HepG2 (cell line): Measurements from ENCODE around the gene RAPGEF6. TPM values are rescaled to one million over a fixed set of nuclear protein-coding genes. Genes with fewer than 3 reads are reported as not detected.

Source experiments
- ATF5 ChIP-seq: sonication (generic); formaldehyde crosslinking; IDR thresholded peaks from 2 replicates; pipeline ENCODE4 v1.4.0; 2020; ENCODE audit warnings: mild to moderate bottlenecking, low read depth, missing genetic modification reagents
- CBFB ChIP-seq: sonication (generic); formaldehyde crosslinking; IDR thresholded peaks from 2 replicates; pipeline ENCODE4 v1.4.0; 2020; ENCODE audit warnings: missing genetic modification reagents
- GTF2F1 ChIP-seq: fragments of 150-350 bp; IDR thresholded peaks from 2 replicates; pipeline ENCODE4 v1.6.1; 2014; ENCODE audit warnings: low read length
- HNF4A ChIP-seq: sonication (generic); formaldehyde crosslinking; IDR thresholded peaks from 2 replicates; pipeline ENCODE4 v1.4.0; 2020; ENCODE audit warnings: missing genetic modification reagents
- HOXA9 ChIP-seq: sonication (generic); formaldehyde crosslinking; IDR thresholded peaks from 2 replicates; pipeline ENCODE4 v1.8.1; 2022; ENCODE audit warnings: missing genetic modification reagents, mild to moderate bottlenecking, moderate library complexity, borderline replicate concordance
- MAFG ChIP-seq: sonication (generic); formaldehyde crosslinking; IDR thresholded peaks from 2 replicates; pipeline ENCODE4 v1.5.1; 2020; ENCODE audit warnings: mild to moderate bottlenecking, missing genetic modification reagents
- MATR3 ChIP-seq: sonication (generic); formaldehyde crosslinking; IDR thresholded peaks from 2 replicates; pipeline ENCODE4 v1.4.0; 2020; ENCODE audit warnings: missing genetic modification reagents
- NFYC ChIP-seq: IDR thresholded peaks from 2 replicates; pipeline ENCODE4 v1.6.1; 2016; ENCODE audit warnings: missing genetic modification reagents, missing compliant biosample characterization
- PLSCR1 ChIP-seq: sonication (generic); formaldehyde crosslinking; IDR thresholded peaks from 2 replicates; pipeline ENCODE4 v1.5.0; 2020; ENCODE audit warnings: missing genetic modification reagents, mild to moderate bottlenecking, borderline replicate concordance
- POGZ ChIP-seq: sonication (generic); formaldehyde crosslinking; IDR thresholded peaks from 2 replicates; pipeline ENCODE4 v1.4.0; 2020; ENCODE audit warnings: mild to moderate bottlenecking, missing genetic modification reagents
- RARA ChIP-seq: IDR thresholded peaks from 2 replicates; pipeline ENCODE4 v1.6.1; 2016; ENCODE audit warnings: missing genetic modification reagents, missing compliant biosample characterization
- SMARCE1 ChIP-seq: fragments of 450-650 bp; IDR thresholded peaks from 2 replicates; pipeline ENCODE4 v1.6.1; 2017; ENCODE audit warnings: borderline replicate concordance
- SOX13 ChIP-seq, 3 experiments: fragments of 450-650 bp in 1 of 3; sonication (generic) in 1 of 3; formaldehyde crosslinking in 1 of 3; IDR thresholded peaks in 2 of 3; conservative IDR thresholded peaks in 1 of 3; 2 replicates each; pipeline versions ENCODE4 v1.5.0 to v1.6.1; 2016 to 2020; ENCODE audit warnings: antibody characterized with exemption in 1 of 3, mild to moderate bottlenecking in 1 of 3, missing compliant biosample characterization in 1 of 3, missing genetic modification reagents in 1 of 3, moderate library complexity in 1 of 3
- SYNCRIP ChIP-seq: fragments of 200-400 bp; formaldehyde crosslinking; IDR thresholded peaks from 2 replicates; pipeline ENCODE4 v1.6.1; 2018; ENCODE audit warnings: mild to moderate bottlenecking, low read depth, low read length; ENCODE audit not compliant: insufficient read depth
- U2AF1 ChIP-seq: fragments of 200-400 bp; formaldehyde crosslinking; optimal IDR thresholded peaks from 2 replicates; pipeline ENCODE3; 2017; ENCODE audit warnings: mild to moderate bottlenecking, low read depth, low read length
- ZBTB7B ChIP-seq: sonication (generic); formaldehyde crosslinking; IDR thresholded peaks from 2 replicates; pipeline ENCODE4 v1.4.0; 2020; ENCODE audit warnings: missing genetic modification reagents
- ZFP91 ChIP-seq: sonication (generic); formaldehyde crosslinking; IDR thresholded peaks from 2 replicates; pipeline ENCODE4 v1.9.0; 2022; ENCODE audit warnings: missing genetic modification reagents, mild to moderate bottlenecking, borderline replicate concordance
- ZKSCAN8 ChIP-seq: IDR thresholded peaks from 2 replicates; pipeline ENCODE4 v1.6.1; 2016; ENCODE audit warnings: borderline replicate concordance, missing genetic modification reagents, missing compliant biosample characterization
- ZNF260 ChIP-seq: sonication (generic); formaldehyde crosslinking; IDR thresholded peaks from 2 replicates; pipeline ENCODE4 v1.4.0; 2020; ENCODE audit warnings: missing genetic modification reagents, low read depth, mild to moderate bottlenecking, borderline replicate concordance
- ZNF274 ChIP-seq: sonication (generic); formaldehyde crosslinking; IDR thresholded peaks from 2 replicates; pipeline ENCODE4 v1.5.1; 2020; ENCODE audit warnings: mild to moderate bottlenecking, missing genetic modification reagents
- ZNF383 ChIP-seq: sonication (generic); formaldehyde crosslinking; IDR thresholded peaks from 2 replicates; pipeline ENCODE4 v1.4.0; 2020; ENCODE audit warnings: missing genetic modification reagents, mild to moderate bottlenecking, borderline replicate concordance
- ZNF841 ChIP-seq: sonication (generic); formaldehyde crosslinking; IDR thresholded peaks from 2 replicates; pipeline ENCODE4 v1.8.1; 2023; ENCODE audit warnings: missing genetic modification reagents, borderline replicate concordance
- polyA plus RNA-seq, 8 experiments: library from polyadenylated mRNA; depleted of rRNA in 3 of 8; stranded (reverse) in 7 of 8; unstranded in 1 of 8; fragments of >200 nt; fragmentation: Illumina TruSeq in 4 of 8; extraction: Trizol in 4 of 8; gene quantifications; 2 replicates each; pipeline versions ENCODE4 v1.2.1 to v1.2.3, GENCODE V29; 2011 to 2016; ENCODE audit warnings: low read depth in 4 of 8, missing spikeins in 1 of 8, mixed read lengths in 1 of 8; ENCODE audit not compliant: insufficient read depth in 1 of 8
- total RNA-seq, 5 experiments: library from RNA; depleted of rRNA; stranded (reverse); fragments of >200 nt; fragmentation: Illumina TruSeq; extraction: Trizol; gene quantifications; 2 replicates each; pipeline ENCODE4 v1.2.3, GENCODE V29; 2016; ENCODE audit warnings: low read depth in 1 of 5
- TF ChIP-seq, protein P1 (sequence below): sonication (generic); formaldehyde crosslinking; IDR thresholded peaks from 2 replicates; pipeline ENCODE4 v1.4.0; 2020; ENCODE audit warnings: missing genetic modification reagents, borderline replicate concordance
- TF ChIP-seq, protein P2 (sequence below): sonication (generic); formaldehyde crosslinking; IDR thresholded peaks from 2 replicates; pipeline ENCODE4 v1.5.0; 2020; ENCODE audit warnings: missing genetic modification reagents

RAPGEF6 gene
- total and polyA plus RNA-seq, 2 of the 13 experiments (the other 11 are each of a cell fraction or from before 2014, with no cell fraction given), result 7.7 to 24.6 TPM

DNA sequence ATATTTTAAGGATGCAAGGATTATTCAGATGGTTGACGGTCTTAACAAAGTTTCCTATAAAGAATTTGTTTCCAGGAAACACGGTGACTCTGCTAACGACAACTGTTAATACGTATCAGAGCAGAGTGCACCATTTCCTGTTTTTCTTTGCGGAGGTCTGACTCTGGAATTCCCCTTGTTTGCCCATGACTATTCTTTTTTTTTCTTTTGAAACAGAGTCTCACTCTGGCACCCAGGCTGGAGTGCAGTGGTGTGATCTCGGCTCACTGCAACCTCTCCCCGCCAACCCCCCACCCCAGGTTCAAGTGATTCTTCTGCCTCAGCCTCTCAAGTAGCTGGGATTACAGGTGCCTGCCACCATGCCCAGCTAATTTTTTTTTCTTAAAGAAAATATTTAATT, 255.3 kb downstream of the RAPGEF6 start (continued):
- TF ChIP-seq PLSCR1 (CRISPR knock-in tag) (no peak), MATR3 (CRISPR knock-in tag) (no peak), ZFP91 (CRISPR knock-in tag) (no peak), ZNF841 (CRISPR knock-in tag) (no peak), HNF4A (CRISPR knock-in tag) (peak; percentile 10; the same call in 1 of the 2 replicates), ATF5 (CRISPR knock-in tag) (no peak), GTF2F1 (no peak), ZNF260 (CRISPR knock-in tag) (no peak), ZNF383 (CRISPR knock-in tag) (no peak), ZNF274 (no peak), SOX13 (IDR thresholded peaks at IDR 0.05) (no peak), SOX13 (CRISPR knock-in tag; conservative IDR thresholded peaks at IDR 0.05 in 1 of 2, IDR thresholded peaks at IDR 0.05 in 1 of 2) (peak in 1 of 2 experiments; percentile 62; a peak in 2 of 4 replicates), ZKSCAN8 (CRISPR knock-in tag) (peak; percentile 59; the same call in 1 of the 2 replicates), MAFG (CRISPR knock-in tag) (no peak), HOXA9 (CRISPR knock-in tag) (no peak), U2AF1 (no peak), NFYC (CRISPR knock-in tag) (no peak), SMARCE1 (no peak), POGZ (CRISPR knock-in tag) (0 out of 2 replicates have a peak, but pooled peaks have one; percentile 33), CBFB (CRISPR knock-in tag) (no peak), ZBTB7B (no peak), SYNCRIP (no peak), RARA (CRISPR knock-in tag) (peak; percentile 30; the same call in 1 of the 2 replicates)
- TF ChIP-seq, protein P1, sequence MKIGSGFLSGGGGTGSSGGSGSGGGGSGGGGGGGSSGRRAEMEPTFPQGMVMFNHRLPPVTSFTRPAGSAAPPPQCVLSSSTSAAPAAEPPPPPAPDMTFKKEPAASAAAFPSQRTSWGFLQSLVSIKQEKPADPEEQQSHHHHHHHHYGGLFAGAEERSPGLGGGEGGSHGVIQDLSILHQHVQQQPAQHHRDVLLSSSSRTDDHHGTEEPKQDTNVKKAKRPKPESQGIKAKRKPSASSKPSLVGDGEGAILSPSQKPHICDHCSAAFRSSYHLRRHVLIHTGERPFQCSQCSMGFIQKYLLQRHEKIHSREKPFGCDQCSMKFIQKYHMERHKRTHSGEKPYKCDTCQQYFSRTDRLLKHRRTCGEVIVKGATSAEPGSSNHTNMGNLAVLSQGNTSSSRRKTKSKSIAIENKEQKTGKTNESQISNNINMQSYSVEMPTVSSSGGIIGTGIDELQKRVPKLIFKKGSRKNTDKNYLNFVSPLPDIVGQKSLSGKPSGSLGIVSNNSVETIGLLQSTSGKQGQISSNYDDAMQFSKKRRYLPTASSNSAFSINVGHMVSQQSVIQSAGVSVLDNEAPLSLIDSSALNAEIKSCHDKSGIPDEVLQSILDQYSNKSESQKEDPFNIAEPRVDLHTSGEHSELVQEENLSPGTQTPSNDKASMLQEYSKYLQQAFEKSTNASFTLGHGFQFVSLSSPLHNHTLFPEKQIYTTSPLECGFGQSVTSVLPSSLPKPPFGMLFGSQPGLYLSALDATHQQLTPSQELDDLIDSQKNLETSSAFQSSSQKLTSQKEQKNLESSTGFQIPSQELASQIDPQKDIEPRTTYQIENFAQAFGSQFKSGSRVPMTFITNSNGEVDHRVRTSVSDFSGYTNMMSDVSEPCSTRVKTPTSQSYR (CRISPR knock-in tag), result no peak
- TF ChIP-seq, protein P2, sequence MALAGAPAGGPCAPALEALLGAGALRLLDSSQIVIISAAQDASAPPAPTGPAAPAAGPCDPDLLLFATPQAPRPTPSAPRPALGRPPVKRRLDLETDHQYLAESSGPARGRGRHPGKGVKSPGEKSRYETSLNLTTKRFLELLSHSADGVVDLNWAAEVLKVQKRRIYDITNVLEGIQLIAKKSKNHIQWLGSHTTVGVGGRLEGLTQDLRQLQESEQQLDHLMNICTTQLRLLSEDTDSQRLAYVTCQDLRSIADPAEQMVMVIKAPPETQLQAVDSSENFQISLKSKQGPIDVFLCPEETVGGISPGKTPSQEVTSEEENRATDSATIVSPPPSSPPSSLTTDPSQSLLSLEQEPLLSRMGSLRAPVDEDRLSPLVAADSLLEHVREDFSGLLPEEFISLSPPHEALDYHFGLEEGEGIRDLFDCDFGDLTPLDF, result no peak
